ENCODE results near the gene SELENOO. TPM values are rescaled to one million over a fixed set of nuclear protein-coding genes. Genes with fewer than 3 reads are reported as not detected.

Gene SELENOO
- total and polyA plus RNA-seq, 2 of the 13 experiments (the other 11 are each of a cell fraction or from before 2014, with no cell fraction given): 14.4 to 19.0 TPM

DNA sequence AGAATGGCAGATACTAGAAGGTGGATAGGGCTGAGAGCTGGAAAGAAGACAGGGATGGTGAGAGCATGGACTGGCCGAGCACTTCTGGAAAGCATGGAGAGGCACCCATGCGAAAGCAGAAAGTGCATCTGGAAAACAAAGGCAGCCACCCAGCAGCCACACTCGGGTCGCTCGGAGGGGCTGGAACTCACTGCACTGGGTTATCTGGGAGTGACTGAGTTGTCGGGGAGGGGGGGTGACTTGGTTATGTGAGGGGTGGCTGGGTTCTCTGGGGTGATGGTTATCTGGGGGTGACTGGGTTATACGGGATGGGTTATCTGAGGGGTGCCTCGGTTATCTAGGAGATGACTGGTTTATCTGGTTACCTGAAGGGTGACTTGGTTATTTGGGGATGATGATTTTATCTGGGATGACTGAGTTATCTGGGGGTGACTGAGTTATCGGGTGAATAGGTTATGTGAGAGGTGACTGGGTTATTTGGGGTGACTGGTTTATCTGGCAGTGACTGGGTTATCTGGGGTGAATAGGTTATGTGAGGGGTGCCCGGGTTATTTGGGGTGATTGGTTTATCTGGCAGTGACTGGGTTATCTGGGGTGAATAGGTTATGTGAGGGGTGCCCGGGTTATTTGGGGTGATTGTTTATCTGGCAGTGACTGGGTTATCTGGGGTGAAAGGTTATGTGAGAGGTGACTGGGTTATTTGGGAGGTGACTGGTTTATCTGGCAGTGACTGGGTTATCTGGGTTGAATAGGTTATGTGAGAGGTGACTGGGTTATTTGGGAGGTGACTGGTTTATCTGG is 32.9 kb upstream of the SELENOO start:
- intact Hi-C loops (cut with micrococcal nuclease; ENCODE audit: unreplicated experiment): no loop called here
- Histone ChIP-seq H3K4me2 (ENCODE audit: low read depth, low read length) (no peak overlapping the region), H3K4me3 (replicated peaks in 1 of 3; ENCODE audit: insufficient read depth in 1 of 3, low read depth in 2 of 3, low read length in 3 of 3) (no peak overlapping the region), H3K27me3 (ENCODE audit: control insufficient read depth in 1 of 2, insufficient read depth in 2 of 2, low read length in 2 of 2) (peaks cover 0 to 18% of the 10 kb centered on the region in 2 experiments; a peak in 2 of 5 replicates), H3K79me2 (ENCODE audit: insufficient read depth, low read length) (no peaks in the 10 kb centered on the region), H4K20me1 (ENCODE audit: insufficient read depth, low read length) (no peaks in the 10 kb centered on the region), H3K9ac (ENCODE audit: insufficient read depth, low read depth, low read length) (no peak overlapping the region), H2AFZ (ENCODE audit: low read length) (no peak overlapping the region), H3K27ac (ENCODE audit: extremely low read length, insufficient read depth, low read length) (no peak overlapping the region), H3K9me3 (ENCODE audit: low read length) (no peaks in the 10 kb centered on the region), H3K36me3 (replicated peaks in 1 of 2; ENCODE audit: control insufficient read depth in 1 of 2, insufficient read depth in 2 of 2, low read length in 2 of 2) (no peaks in the 10 kb centered on the region), H3K4me1 (ENCODE audit: insufficient read depth, low read length) (peaks cover 19% of the 10 kb centered on the region)
- TF ChIP-seq ATF1 (CRISPR knock-in tag; IDR thresholded peaks at IDR 0.05) (no peak), MXD3 (CRISPR knock-in tag; IDR thresholded peaks at IDR 0.05) (no peak), ZNF34 (CRISPR knock-in tag; IDR thresholded peaks at IDR 0.05; ENCODE audit: borderline replicate concordance) (no peak), TCF12 (IDR thresholded peaks at IDR 0.05) (no peak), TCF12 (CRISPR knock-in tag; IDR thresholded peaks at IDR 0.05) (no peak), TOPORS (CRISPR knock-in tag; IDR thresholded peaks at IDR 0.05) (no peak), REST (IDR thresholded peaks at IDR 0.05; ENCODE audit: borderline replicate concordance in 1 of 2, low read depth in 1 of 2, low read length in 2 of 2) (no peak), IRF2 (CRISPR knock-in tag; IDR thresholded peaks at IDR 0.05) (no peak), GZF1 (CRISPR knock-in tag; IDR thresholded peaks at IDR 0.05) (no peak), ZNF24 (IDR thresholded peaks at IDR 0.05) (no peak), TBP (CRISPR knock-in tag; IDR thresholded peaks at IDR 0.05) (no peak), FOSL2 (CRISPR knock-in tag; IDR thresholded peaks at IDR 0.05) (no peak), MBD4 (IDR thresholded peaks at IDR 0.05; ENCODE audit: borderline replicate concordance, low read length) (no peak), PRDM10 (CRISPR knock-in tag; IDR thresholded peaks at IDR 0.05; ENCODE audit: low read depth) (no peak)
- BruUV-seq (replicated peaks): no TSS peak
- WGBS (ENCODE audit: low lambda C conversion rate): 2% methylated on average over 11 of the region's 11 CpGs
- CTCF ChIA-PET (ENCODE audit: low intra/inter-chr PET ratio, low total read pairs): no interaction called here
- FAIRE-seq (no peak), ATAC-seq (no peak), DNase-seq (ENCODE audit: low spot score) (no peak)
- in situ Hi-C loops (cut with HindIII; ENCODE audit: extremely low pct_ligation_motif_present, low pct_unique_long_range_greater_than_20kb): no loop called here
- POLR2A ChIA-PET: no interaction called here

Data from HepG2 (cell line).